Osteocyte (in vitro differentiated cells): ENCODE measurements around the gene SLC26A1. TPM values are rescaled to one million over a fixed set of nuclear protein-coding genes. Genes with fewer than 3 reads are reported as not detected.

ENCODE experiments used
- DNase-seq: peaks from one replicate; pipeline ENCODE4 v3.0.0; 2021; ENCODE audit warnings: mixed read lengths; ENCODE audit not compliant: unreplicated experiment; ENCODE audit errors: extremely low spot score
- H3K27ac Mint-ChIP-seq: one replicate; pipeline ENCODE4 v1.8.0; 2021; ENCODE audit warnings: mild to moderate bottlenecking, mixed read lengths; ENCODE audit not compliant: unreplicated experiment
- H3K27me3 Mint-ChIP-seq: one replicate; pipeline ENCODE4 v1.8.0; 2021; ENCODE audit warnings: mixed read lengths; ENCODE audit not compliant: unreplicated experiment
- H3K36me3 Mint-ChIP-seq: one replicate; pipeline ENCODE4 v1.8.0; 2021; ENCODE audit warnings: mixed read lengths; ENCODE audit not compliant: unreplicated experiment
- H3K4me1 Mint-ChIP-seq: one replicate; pipeline ENCODE4 v1.8.0; 2021; ENCODE audit warnings: mixed read lengths; ENCODE audit not compliant: unreplicated experiment
- H3K4me3 Mint-ChIP-seq: one replicate; pipeline ENCODE4 v1.8.0; 2021; ENCODE audit warnings: mild to moderate bottlenecking, moderate library complexity, mixed read lengths; ENCODE audit not compliant: unreplicated experiment
- H3K9me3 Mint-ChIP-seq: one replicate; pipeline ENCODE4 v1.8.0; 2021; ENCODE audit warnings: mixed read lengths; ENCODE audit not compliant: unreplicated experiment
- total RNA-seq: library from RNA; stranded (reverse); gene quantifications from 2 replicates; pipeline ENCODE4 v1.2.1, GENCODE V29; 2021
- TF ChIP-seq, protein P1 (sequence below): fragments of 200-600 bp; sonication (generic); IDR thresholded peaks from 2 replicates; pipeline ENCODE4 v1.5.0; 2021; ENCODE audit warnings: antibody characterized with exemption, mild to moderate bottlenecking, moderate library complexity

Gene SLC26A1
- total RNA-seq, 1 donor from 2014 or later = 0.83 TPM

- no peak for DNase-seq
- Mint-ChIP-seq H3K27me3 (peaks cover 7% of the 10 kb centered on the region), H3K4me3 (no peak overlapping the region), H3K27ac (no peak overlapping the region), H3K36me3 (no peaks in the 10 kb centered on the region), H3K4me1 (peaks cover 2% of the 10 kb centered on the region), H3K9me3 (peaks cover 7% of the 10 kb centered on the region)
- TF ChIP-seq, protein P1, sequence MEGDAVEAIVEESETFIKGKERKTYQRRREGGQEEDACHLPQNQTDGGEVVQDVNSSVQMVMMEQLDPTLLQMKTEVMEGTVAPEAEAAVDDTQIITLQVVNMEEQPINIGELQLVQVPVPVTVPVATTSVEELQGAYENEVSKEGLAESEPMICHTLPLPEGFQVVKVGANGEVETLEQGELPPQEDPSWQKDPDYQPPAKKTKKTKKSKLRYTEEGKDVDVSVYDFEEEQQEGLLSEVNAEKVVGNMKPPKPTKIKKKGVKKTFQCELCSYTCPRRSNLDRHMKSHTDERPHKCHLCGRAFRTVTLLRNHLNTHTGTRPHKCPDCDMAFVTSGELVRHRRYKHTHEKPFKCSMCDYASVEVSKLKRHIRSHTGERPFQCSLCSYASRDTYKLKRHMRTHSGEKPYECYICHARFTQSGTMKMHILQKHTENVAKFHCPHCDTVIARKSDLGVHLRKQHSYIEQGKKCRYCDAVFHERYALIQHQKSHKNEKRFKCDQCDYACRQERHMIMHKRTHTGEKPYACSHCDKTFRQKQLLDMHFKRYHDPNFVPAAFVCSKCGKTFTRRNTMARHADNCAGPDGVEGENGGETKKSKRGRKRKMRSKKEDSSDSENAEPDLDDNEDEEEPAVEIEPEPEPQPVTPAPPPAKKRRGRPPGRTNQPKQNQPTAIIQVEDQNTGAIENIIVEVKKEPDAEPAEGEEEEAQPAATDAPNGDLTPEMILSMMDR = no peak
Measured at GRCh38 chr4:1004071-1004418, 10.8 kb upstream of the SLC26A1 start.

DNA sequence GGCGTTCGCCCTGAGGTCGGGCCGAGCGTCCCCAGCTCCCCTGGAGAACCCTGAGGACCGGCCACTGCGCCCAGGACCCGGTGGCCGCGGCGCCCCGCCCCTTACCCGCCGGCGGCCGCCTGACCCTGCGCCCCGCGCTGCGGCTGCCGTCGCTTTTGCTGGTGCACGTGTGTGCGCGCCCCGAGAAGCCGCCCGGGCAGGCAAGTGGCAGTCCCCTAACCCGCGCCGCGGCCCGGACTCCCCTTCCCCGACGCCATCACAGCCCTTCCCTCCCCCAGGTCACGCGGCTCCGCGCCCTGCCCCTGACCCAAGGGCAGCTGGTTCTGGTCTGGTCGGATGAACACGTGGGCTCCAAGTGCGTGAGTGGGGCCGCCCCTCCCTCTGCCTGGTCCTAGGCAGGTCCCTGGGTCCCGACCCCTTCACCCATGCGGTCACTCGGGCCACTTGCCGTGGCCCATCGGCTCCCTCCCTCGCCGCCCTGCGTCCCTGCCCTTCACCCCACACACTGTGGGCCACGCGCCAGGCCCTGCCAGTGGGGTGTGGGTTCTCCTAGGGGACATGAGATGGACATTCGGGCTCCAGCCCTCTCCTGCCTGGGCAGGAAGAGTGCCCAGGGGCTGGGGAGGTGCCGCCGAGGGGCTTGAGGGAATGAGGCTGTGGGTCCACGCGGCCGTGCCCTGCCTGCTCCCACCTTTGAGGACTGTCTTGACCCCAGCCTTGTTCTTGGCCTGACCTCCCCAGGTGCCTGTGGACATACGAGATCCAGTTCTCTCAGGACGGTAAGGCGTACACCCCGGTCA, 10.3 kb upstream of the SLC26A1 start:
- no peak overlapping the region for H3K4me3 Mint-ChIP-seq
- TF ChIP-seq, protein P1 = no peak
- peaks cover 7% of the 10 kb centered on the region for H3K27me3 Mint-ChIP-seq
- no peak for DNase-seq
- H3K9me3 Mint-ChIP-seq = peaks cover 7% of the 10 kb centered on the region
- H3K27ac Mint-ChIP-seq = no peak overlapping the region
- H3K4me1 Mint-ChIP-seq = no peaks in the 10 kb centered on the region
- no peaks in the 10 kb centered on the region for H3K36me3 Mint-ChIP-seq

GRCh38 chr4:1002631-1003251, 9.5 kb upstream of the SLC26A1 start:
- Mint-ChIP-seq H3K27me3 (peaks cover 7% of the 10 kb centered on the region), H3K36me3 (no peaks in the 10 kb centered on the region)

DNA sequence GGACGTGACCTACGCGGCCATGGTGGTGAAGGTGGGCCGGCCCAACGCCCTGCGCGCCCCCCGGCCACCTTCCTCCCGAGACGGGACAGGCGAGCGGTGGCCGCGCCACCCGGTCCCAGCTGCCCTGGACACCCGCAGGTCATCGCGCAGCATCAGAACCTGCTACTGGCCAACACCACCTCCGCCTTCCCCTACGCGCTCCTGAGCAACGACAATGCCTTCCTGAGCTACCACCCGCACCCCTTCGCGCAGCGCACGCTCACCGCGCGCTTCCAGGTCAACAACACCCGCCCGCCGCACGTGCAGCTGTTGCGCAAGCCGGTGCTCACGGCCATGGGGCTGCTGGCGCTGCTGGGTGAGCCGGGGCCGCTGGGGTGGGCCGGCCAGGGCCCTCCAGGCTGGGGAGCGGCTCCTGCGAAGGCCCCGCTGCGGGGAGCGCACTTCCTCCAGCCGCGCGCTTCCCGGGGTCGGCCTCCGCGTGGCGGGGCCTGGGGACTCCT, 9.0 kb upstream of the SLC26A1 start:
- no peak overlapping the region for H3K4me3 Mint-ChIP-seq
- H3K4me1 Mint-ChIP-seq = no peaks in the 10 kb centered on the region
- TF ChIP-seq, protein P1 = no peak
- H3K36me3 Mint-ChIP-seq = no peaks in the 10 kb centered on the region
- peaks cover 4% of the 10 kb centered on the region for H3K27me3 Mint-ChIP-seq
- no peak for DNase-seq
- H3K9me3 Mint-ChIP-seq = peaks cover 4% of the 10 kb centered on the region
- H3K27ac Mint-ChIP-seq = no peak overlapping the region

More at GRCh38 chr4:1002631-1003251, 9.5 kb upstream of the SLC26A1 start:
- Mint-ChIP-seq H3K9me3 (peaks cover 7% of the 10 kb centered on the region), H3K4me1 (no peaks in the 10 kb centered on the region), H3K27ac (no peak overlapping the region), H3K4me3 (no peak overlapping the region)
- DNase-seq = no peak
- TF ChIP-seq, protein P1 = no peak

GRCh38 chr4:1001561-1002130, 8.4 kb upstream of the SLC26A1 start:
- no peaks in the 10 kb centered on the region for H3K9me3 Mint-ChIP-seq
- no peaks in the 10 kb centered on the region for H3K36me3 Mint-ChIP-seq
- H3K4me3 Mint-ChIP-seq = no peak overlapping the region
- no peak for DNase-seq
- no peaks in the 10 kb centered on the region for H3K27me3 Mint-ChIP-seq
- H3K27ac Mint-ChIP-seq = no peak overlapping the region
- peaks cover 2% of the 10 kb centered on the region for H3K4me1 Mint-ChIP-seq
- TF ChIP-seq, protein P1 = no peak
